ENCODE results near the gene IL21R.

The IL21R gene

DNA sequence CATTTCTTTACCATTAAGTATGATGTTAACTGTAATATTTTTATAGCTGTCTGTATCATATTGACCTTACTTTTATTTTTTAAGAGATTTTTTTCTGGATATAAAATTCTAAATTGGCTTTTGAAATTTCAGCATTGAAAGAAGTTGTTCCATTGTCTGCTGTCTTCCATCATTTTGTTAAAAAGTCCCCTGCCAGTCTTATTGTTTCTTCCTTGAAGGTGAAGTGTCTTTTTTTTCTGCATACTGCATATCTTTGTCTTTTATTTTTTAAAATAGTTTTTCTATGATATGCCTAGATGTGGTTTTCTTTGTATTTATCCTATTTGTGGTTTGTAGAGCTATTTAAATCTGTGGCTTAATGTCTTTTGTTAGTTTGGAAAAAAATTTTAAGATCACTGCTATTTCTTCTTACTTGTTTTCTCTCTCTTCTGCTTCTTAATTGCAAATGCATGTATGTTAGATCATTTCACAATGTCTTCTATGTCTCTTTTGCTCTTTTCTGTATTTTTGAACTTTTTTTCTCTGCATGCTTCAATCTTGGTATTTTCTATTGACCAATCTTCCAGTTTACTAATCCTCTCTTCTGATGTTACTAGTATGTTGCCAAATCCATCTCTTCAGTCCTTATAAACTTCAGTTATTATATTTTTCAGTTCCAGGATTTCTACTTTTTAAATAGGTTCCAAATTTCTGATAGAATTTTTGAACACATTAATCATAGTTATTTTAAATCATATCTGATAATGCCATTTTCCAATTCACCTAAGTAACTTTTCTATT lies 20.2 kb downstream of the IL21R start:
- no peak for TF ChIP-seq TAF1 (IDR thresholded peaks at IDR 0.05; ENCODE audit: borderline replicate concordance, insufficient read depth, low read length)
- TF ChIP-seq FOXP2 (optimal IDR thresholded peaks at IDR 0.05; ENCODE audit: borderline replicate concordance, extremely low read depth, extremely low read length, insufficient read depth): no peak
- no peak for TF ChIP-seq POLR2AphosphoS5 (IDR thresholded peaks at IDR 0.05; ENCODE audit: low read depth, low read length)
- TF ChIP-seq, protein P1, sequence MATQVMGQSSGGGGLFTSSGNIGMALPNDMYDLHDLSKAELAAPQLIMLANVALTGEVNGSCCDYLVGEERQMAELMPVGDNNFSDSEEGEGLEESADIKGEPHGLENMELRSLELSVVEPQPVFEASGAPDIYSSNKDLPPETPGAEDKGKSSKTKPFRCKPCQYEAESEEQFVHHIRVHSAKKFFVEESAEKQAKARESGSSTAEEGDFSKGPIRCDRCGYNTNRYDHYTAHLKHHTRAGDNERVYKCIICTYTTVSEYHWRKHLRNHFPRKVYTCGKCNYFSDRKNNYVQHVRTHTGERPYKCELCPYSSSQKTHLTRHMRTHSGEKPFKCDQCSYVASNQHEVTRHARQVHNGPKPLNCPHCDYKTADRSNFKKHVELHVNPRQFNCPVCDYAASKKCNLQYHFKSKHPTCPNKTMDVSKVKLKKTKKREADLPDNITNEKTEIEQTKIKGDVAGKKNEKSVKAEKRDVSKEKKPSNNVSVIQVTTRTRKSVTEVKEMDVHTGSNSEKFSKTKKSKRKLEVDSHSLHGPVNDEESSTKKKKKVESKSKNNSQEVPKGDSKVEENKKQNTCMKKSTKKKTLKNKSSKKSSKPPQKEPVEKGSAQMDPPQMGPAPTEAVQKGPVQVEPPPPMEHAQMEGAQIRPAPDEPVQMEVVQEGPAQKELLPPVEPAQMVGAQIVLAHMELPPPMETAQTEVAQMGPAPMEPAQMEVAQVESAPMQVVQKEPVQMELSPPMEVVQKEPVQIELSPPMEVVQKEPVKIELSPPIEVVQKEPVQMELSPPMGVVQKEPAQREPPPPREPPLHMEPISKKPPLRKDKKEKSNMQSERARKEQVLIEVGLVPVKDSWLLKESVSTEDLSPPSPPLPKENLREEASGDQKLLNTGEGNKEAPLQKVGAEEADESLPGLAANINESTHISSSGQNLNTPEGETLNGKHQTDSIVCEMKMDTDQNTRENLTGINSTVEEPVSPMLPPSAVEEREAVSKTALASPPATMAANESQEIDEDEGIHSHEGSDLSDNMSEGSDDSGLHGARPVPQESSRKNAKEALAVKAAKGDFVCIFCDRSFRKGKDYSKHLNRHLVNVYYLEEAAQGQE (IDR thresholded peaks at IDR 0.05; ENCODE audit: insufficient read depth in 1 of 2, low read depth in 2 of 2, low read length in 2 of 2): no peak
- no peak for TF ChIP-seq SIN3A (IDR thresholded peaks at IDR 0.05; ENCODE audit: borderline replicate concordance, insufficient read depth, low read length)

DNA sequence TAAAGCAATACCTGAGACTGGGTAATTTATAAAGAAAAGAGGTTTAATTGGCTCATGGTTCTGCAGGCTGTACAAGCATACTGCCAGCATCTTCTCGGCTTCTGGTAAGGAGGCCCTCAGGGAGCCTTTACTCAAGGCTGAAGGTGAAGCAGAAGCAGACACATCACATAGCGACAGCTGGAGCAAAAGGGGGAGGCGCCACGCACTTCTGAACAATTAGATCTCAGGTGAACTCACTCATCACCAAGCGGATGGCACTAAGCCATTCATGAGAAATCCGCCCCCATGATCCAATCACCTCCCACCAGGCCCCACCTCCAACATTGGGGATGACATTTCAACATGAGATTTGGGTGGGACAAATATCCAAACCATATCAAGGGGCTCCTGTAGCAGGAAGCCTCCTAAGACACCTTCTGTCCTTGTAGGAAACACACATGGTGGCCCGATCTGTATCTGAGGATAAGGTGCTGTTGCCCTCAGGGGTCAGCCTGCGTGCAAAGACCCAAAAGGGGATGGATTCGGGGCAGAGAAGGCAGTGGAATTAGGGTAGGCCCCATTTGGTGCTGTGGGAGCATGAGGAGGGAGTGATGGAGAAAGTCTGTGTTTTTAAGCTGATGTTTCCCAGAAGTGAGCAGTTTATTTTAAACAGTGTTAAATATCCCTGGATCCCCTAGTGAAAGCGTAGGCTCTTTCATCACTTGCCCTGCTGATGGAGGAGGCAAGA lies 23.0 kb downstream of the IL21R start:
- TF ChIP-seq TAF1 (IDR thresholded peaks at IDR 0.05; ENCODE audit: borderline replicate concordance, insufficient read depth, low read length) (no peak), SIN3A (IDR thresholded peaks at IDR 0.05; ENCODE audit: borderline replicate concordance, insufficient read depth, low read length) (no peak), POLR2AphosphoS5 (IDR thresholded peaks at IDR 0.05; ENCODE audit: low read depth, low read length) (no peak), FOXP2 (optimal IDR thresholded peaks at IDR 0.05; ENCODE audit: borderline replicate concordance, extremely low read depth, extremely low read length, insufficient read depth) (no peak)
- TF ChIP-seq, protein P1 (IDR thresholded peaks at IDR 0.05; ENCODE audit: insufficient read depth in 1 of 2, low read depth in 2 of 2, low read length in 2 of 2): no peak

DNA sequence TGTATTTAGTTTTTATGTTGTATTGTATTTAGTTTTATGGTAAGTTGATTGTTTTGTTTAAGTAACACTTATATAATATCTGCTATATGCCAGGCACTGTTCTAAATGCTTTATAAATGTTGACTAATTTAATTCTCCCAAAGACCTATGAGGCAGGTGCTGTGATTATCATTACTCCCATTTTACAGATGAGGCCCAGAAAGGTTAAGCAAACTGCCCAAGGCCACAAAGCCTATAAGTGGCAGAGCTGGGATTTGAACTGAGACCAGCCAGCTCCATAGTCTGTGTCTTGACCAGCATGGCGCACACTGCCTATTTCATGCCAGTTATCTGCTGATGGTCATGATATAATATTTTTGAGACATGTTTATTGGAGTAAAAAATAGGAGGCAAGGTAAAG lies 24.0 kb downstream of the IL21R start:
- TF ChIP-seq FOXP2 (optimal IDR thresholded peaks at IDR 0.05; ENCODE audit: borderline replicate concordance, extremely low read depth, extremely low read length, insufficient read depth) (no peak), POLR2AphosphoS5 (IDR thresholded peaks at IDR 0.05; ENCODE audit: low read depth, low read length) (no peak), TAF1 (IDR thresholded peaks at IDR 0.05; ENCODE audit: borderline replicate concordance, insufficient read depth, low read length) (no peak), SIN3A (IDR thresholded peaks at IDR 0.05; ENCODE audit: borderline replicate concordance, insufficient read depth, low read length) (no peak)
- TF ChIP-seq, protein P1 (IDR thresholded peaks at IDR 0.05; ENCODE audit: insufficient read depth in 1 of 2, low read depth in 2 of 2, low read length in 2 of 2): no peak

DNA sequence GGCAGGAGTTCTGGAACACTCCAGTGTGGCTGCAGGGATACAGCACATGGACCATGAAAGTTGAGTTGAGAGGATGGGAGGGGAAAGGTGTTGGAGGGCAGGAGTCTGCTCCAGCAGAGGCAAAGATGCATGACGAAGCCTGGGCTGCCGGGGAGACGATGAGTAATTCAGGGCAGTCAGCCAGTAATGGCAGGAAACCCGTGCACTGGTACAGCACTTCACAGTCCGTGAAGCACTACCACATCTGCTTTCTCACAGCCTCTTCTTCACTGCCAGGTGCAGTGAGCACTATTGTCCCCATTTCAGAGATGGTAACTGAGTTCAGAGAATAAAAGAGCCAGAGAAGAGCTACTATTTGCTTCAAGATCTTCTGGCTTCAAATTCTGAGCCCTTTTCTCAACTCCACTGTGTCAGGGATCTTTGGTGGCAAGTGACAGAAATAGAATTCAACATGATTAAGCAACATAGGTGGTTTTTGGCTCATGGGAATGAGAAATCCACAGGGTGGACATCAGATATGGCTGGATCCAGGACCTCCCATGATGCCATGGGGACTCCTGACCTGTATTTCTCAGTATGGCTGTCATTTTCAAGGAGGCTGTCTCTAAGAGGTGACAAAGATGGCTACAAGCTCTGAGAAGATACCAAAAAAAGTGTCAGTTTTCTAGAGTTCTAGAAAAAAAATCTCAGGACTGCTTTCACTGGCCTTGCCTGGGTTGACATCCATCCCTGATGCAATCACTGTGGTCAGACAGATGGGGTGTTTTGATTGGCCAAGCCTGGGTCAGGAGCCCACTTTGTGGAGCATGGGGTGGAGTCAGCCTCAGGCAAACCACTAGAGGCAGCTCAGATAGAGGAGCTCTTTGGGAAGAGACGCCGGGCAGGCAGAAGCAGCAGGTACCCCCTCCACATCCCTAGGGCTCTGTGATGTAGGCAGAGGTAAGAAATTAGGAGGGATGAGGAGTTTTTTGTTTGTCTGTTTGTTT lies 24.7 kb downstream of the IL21R start:
- TF ChIP-seq FOXP2 (optimal IDR thresholded peaks at IDR 0.05; ENCODE audit: borderline replicate concordance, extremely low read depth, extremely low read length, insufficient read depth) (no peak), POLR2AphosphoS5 (IDR thresholded peaks at IDR 0.05; ENCODE audit: low read depth, low read length) (no peak), TAF1 (IDR thresholded peaks at IDR 0.05; ENCODE audit: borderline replicate concordance, insufficient read depth, low read length) (no peak), SIN3A (IDR thresholded peaks at IDR 0.05; ENCODE audit: borderline replicate concordance, insufficient read depth, low read length) (no peak)
- TF ChIP-seq, protein P1 (IDR thresholded peaks at IDR 0.05; ENCODE audit: insufficient read depth in 1 of 2, low read depth in 2 of 2, low read length in 2 of 2): no peak

All from PFSK-1 (cell line).